ENCODE measurements around the gene MRPS26.

DNA sequence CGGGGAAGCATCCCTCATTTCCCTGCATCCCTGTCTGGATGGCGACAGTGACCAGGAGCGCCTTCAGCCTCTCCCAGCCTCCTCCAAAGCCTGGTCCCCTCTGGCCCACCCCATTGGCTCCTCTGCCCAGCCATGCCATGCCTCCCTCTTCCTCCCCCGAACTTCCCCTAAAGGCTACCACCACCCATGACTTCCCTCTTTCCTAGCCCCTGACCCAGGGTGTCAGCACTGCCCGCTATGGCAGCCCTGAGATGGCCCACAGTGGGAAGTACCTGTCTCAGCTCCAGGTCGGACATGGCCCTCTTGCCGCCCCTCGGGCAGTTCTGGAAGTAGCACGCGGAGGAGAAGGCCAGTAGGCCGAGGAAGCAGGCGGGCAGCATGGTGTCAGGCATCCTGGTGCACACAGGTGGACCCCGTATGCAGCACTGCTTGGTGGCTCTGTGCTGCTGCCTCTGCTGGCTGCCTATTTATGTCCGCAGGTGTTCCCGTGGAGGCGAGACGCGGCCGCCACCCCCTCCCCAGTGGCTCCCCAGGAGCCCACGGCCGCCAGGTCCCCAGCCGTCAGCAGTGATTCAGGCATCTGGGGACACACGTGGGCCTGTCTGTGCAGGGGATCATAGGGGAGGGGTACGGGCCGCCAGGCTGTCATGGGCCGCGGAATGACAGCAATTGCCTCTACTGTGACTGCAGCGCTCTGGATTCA is 38.6 kb downstream of the MRPS26 start, which contains the start of gene AVP:
- TF ChIP-seq, protein P1, sequence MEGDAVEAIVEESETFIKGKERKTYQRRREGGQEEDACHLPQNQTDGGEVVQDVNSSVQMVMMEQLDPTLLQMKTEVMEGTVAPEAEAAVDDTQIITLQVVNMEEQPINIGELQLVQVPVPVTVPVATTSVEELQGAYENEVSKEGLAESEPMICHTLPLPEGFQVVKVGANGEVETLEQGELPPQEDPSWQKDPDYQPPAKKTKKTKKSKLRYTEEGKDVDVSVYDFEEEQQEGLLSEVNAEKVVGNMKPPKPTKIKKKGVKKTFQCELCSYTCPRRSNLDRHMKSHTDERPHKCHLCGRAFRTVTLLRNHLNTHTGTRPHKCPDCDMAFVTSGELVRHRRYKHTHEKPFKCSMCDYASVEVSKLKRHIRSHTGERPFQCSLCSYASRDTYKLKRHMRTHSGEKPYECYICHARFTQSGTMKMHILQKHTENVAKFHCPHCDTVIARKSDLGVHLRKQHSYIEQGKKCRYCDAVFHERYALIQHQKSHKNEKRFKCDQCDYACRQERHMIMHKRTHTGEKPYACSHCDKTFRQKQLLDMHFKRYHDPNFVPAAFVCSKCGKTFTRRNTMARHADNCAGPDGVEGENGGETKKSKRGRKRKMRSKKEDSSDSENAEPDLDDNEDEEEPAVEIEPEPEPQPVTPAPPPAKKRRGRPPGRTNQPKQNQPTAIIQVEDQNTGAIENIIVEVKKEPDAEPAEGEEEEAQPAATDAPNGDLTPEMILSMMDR (IDR thresholded peaks at IDR 0.05; ENCODE audit: insufficient read depth, low read depth, low read length) = no peak
- TF ChIP-seq EZH2 (IDR thresholded peaks at IDR 0.05; ENCODE audit: insufficient read depth, low read length) = no peak
